Measurements from ENCODE around the gene PADI2.

Gene PADI2

DNA sequence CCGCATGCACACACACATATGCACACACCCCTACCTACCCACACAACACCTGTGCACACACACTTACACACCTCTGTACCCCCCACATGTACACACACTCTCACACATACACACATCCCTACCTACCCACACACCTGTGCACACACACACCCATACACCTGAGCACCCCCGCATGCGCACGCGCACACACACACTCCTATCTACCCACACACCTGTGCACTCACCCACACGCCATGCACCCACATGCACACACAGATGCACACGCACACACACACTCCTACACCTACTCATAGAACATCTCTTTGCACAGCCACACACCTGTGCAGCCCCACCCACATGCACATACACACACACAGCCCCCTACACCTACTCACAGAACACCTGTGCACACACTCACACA lies 15.5 kb upstream of the PADI2 start:
- Histone ChIP-seq H3K4me3 (ENCODE audit: low read length, poor library complexity, severe bottlenecking) (no peak overlapping the region), H3F3A (ENCODE audit: low read depth) (no peaks in the 10 kb centered on the region), H3K79me2 (ENCODE audit: insufficient read depth, low read length) (no peaks in the 10 kb centered on the region), H3K27me3 (ENCODE audit: insufficient read depth, low read length, poor library complexity, severe bottlenecking) (no peaks in the 10 kb centered on the region), H3K4me2 (ENCODE audit: low read depth, low read length, poor library complexity, severe bottlenecking) (no peak overlapping the region), H4K20me1 (ENCODE audit: insufficient read depth, low read length, poor library complexity, severe bottlenecking) (no peaks in the 10 kb centered on the region), H3K36me3 (ENCODE audit: insufficient read depth, low read length) (no peaks in the 10 kb centered on the region), H3K9ac (ENCODE audit: low read depth, low read length, poor library complexity, severe bottlenecking) (no peak overlapping the region), H2AFZ (ENCODE audit: low read length) (no peak overlapping the region), H3K9me3 (ENCODE audit: insufficient read depth, low read depth, low read length) (no peaks in the 10 kb centered on the region), H3K4me1 (ENCODE audit: insufficient read depth, low read length, poor library complexity, severe bottlenecking) (no peaks in the 10 kb centered on the region), H3K9me2 (replicated peaks; ENCODE audit: low read depth, low read length) (no peaks in the 10 kb centered on the region)
- TF ChIP-seq, protein P1, sequence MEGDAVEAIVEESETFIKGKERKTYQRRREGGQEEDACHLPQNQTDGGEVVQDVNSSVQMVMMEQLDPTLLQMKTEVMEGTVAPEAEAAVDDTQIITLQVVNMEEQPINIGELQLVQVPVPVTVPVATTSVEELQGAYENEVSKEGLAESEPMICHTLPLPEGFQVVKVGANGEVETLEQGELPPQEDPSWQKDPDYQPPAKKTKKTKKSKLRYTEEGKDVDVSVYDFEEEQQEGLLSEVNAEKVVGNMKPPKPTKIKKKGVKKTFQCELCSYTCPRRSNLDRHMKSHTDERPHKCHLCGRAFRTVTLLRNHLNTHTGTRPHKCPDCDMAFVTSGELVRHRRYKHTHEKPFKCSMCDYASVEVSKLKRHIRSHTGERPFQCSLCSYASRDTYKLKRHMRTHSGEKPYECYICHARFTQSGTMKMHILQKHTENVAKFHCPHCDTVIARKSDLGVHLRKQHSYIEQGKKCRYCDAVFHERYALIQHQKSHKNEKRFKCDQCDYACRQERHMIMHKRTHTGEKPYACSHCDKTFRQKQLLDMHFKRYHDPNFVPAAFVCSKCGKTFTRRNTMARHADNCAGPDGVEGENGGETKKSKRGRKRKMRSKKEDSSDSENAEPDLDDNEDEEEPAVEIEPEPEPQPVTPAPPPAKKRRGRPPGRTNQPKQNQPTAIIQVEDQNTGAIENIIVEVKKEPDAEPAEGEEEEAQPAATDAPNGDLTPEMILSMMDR (conservative IDR thresholded peaks at IDR 0.05; ENCODE audit: low read length) = no peak
- TF ChIP-seq EZH2phosphoT487 (IDR thresholded peaks at IDR 0.05; ENCODE audit: borderline replicate concordance) = no peak

DNA sequence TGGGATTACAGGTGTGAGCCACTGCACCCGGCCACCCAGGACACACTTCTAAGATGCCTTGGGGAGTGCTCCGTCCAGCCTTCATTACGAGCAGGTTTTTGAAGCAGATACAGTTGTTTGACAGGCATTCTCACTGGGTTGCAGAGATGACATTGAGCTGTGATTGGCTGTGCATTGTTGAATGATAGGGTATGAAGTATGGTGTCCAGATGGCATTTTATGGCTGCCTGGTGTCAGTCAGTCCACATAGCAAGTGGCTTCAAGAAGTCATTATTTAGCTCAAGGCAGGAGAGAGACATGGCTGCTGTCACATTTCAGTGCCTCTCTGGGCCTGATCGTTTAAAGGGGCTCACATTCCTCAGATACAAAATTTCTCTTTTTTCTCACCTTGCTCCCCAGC lies 14.8 kb upstream of the PADI2 start:
- Histone ChIP-seq H3K27me3 (ENCODE audit: insufficient read depth, low read length, poor library complexity, severe bottlenecking) (no peaks in the 10 kb centered on the region), H3K9me2 (replicated peaks; ENCODE audit: low read depth, low read length) (no peaks in the 10 kb centered on the region), H3F3A (ENCODE audit: low read depth) (peaks cover 2% of the 10 kb centered on the region), H3K4me1 (ENCODE audit: insufficient read depth, low read length, poor library complexity, severe bottlenecking) (no peaks in the 10 kb centered on the region), H3K4me2 (ENCODE audit: low read depth, low read length, poor library complexity, severe bottlenecking) (no peak overlapping the region), H3K9me3 (ENCODE audit: insufficient read depth, low read depth, low read length) (no peaks in the 10 kb centered on the region), H3K4me3 (ENCODE audit: low read length, poor library complexity, severe bottlenecking) (no peak overlapping the region), H3K79me2 (ENCODE audit: insufficient read depth, low read length) (no peaks in the 10 kb centered on the region), H2AFZ (ENCODE audit: low read length) (no peak overlapping the region), H3K9ac (ENCODE audit: low read depth, low read length, poor library complexity, severe bottlenecking) (no peak overlapping the region), H3K36me3 (ENCODE audit: insufficient read depth, low read length) (no peaks in the 10 kb centered on the region), H4K20me1 (ENCODE audit: insufficient read depth, low read length, poor library complexity, severe bottlenecking) (no peaks in the 10 kb centered on the region)
- TF ChIP-seq, protein P1 (conservative IDR thresholded peaks at IDR 0.05; ENCODE audit: low read length) = no peak
- TF ChIP-seq EZH2phosphoT487 (IDR thresholded peaks at IDR 0.05; ENCODE audit: borderline replicate concordance) = no peak

DNA sequence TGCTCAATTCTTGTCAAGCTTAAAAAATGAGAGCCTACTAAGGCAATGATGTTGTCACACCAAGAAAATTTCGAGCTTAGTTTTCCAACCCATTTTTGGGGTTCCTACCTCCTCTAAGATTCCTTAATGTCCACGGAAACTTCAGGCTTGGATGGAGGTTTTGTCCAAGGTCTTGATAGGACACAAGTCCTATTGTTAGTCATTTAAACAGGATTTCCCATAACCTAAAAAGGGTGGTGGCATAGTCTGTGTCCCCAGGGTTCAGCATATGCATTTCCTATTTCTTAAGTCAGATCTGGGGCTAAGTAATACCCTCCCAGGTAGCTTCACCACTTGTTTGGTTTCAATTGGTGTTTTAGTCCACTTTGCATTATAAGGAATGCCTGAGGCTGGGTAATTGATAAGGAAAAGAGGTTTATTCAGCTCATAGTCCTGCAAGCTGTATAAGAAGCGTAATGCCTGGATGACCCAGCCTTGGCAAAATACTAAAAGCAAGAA lies 10.9 kb upstream of the PADI2 start:
- H3F3A ChIP-seq (ENCODE audit: low read depth) = peaks cover 3% of the 10 kb centered on the region
- no peaks in the 10 kb centered on the region for H3K36me3 ChIP-seq (ENCODE audit: insufficient read depth, low read length)
- no peaks in the 10 kb centered on the region for H3K27me3 ChIP-seq (ENCODE audit: insufficient read depth, low read length, poor library complexity, severe bottlenecking)
- H3K9ac ChIP-seq (ENCODE audit: low read depth, low read length, poor library complexity, severe bottlenecking) = no peak overlapping the region
- no peak overlapping the region for H3K4me3 ChIP-seq (ENCODE audit: low read length, poor library complexity, severe bottlenecking)
- H3K9me3 ChIP-seq (ENCODE audit: insufficient read depth, low read depth, low read length) = no peaks in the 10 kb centered on the region
- peaks cover 5% of the 10 kb centered on the region for H3K4me1 ChIP-seq (ENCODE audit: insufficient read depth, low read length, poor library complexity, severe bottlenecking)
- H2AFZ ChIP-seq (ENCODE audit: low read length) = no peak overlapping the region
- no peaks in the 10 kb centered on the region for H4K20me1 ChIP-seq (ENCODE audit: insufficient read depth, low read length, poor library complexity, severe bottlenecking)
- H3K4me2 ChIP-seq (ENCODE audit: low read depth, low read length, poor library complexity, severe bottlenecking) = no peak overlapping the region
- H3K9me2 ChIP-seq (replicated peaks; ENCODE audit: low read depth, low read length) = no peaks in the 10 kb centered on the region
- no peaks in the 10 kb centered on the region for H3K79me2 ChIP-seq (ENCODE audit: insufficient read depth, low read length)
- TF ChIP-seq, protein P1 (conservative IDR thresholded peaks at IDR 0.05; ENCODE audit: low read length) = no peak
- TF ChIP-seq EZH2phosphoT487 (IDR thresholded peaks at IDR 0.05; ENCODE audit: borderline replicate concordance) = no peak

Measured in Loucy (cell line).